ENCODE data around the gene UGT1A8. TPM values are rescaled to one million over a fixed set of nuclear protein-coding genes. Genes with fewer than 3 reads are reported as not detected.

The UGT1A8 gene
- total RNA-seq, 1 experiment from 2014 or later: not detected

- no peak for DNase-seq (ENCODE audit: low read depth)
These were observed 200.7 kb downstream of the UGT1A8 start for GRCh38 chr2:233817995-233818638.

- no peak for DNase-seq (ENCODE audit: low read depth)
These were observed 201.5 kb downstream of the UGT1A8 start for GRCh38 chr2:233818639-233819621.

- no peak for DNase-seq (ENCODE audit: low read depth)
These were observed 202.7 kb downstream of the UGT1A8 start for GRCh38 chr2:233819884-233820773.

- DNase-seq (ENCODE audit: low read depth): no peak
These were observed 203.3 kb downstream of the UGT1A8 start for GRCh38 chr2:233820774-233821105.

GRCh38 chr2:233821196-233821595, 203.8 kb downstream of the UGT1A8 start:
- DNase-seq (ENCODE audit: low read depth): no peak

GRCh38 chr2:233821709-233822100, 204.3 kb downstream of the UGT1A8 start:
- no peak for DNase-seq (ENCODE audit: low read depth)

GRCh38 chr2:233822101-233822771, 204.8 kb downstream of the UGT1A8 start:
- DNase-seq (ENCODE audit: low read depth): no peak

Other genes with a start within 250 kb of the UGT1A8 start
- gene USP40, start 50.9 kb upstream of the UGT1A8 start, total RNA-seq (2014; rRNA removed): 28.5 and 30.0 TPM in 2 replicates
- not detected in 2 replicates for gene UGT1A10, start 18.8 kb downstream of the UGT1A8 start, total RNA-seq (2014; rRNA removed)
- gene UGT1A9, start 54.3 kb downstream of the UGT1A8 start, total RNA-seq (2014; rRNA removed): not detected in 2 replicates
- not detected in 2 replicates for gene UGT1A7, start 64.3 kb downstream of the UGT1A8 start, total RNA-seq (2014; rRNA removed)
- gene UGT1A6, start 75.3 kb downstream of the UGT1A8 start, total RNA-seq (2014; rRNA removed): not detected in 2 replicates
- not detected in 2 replicates for gene UGT1A5, start 95.3 kb downstream of the UGT1A8 start, total RNA-seq (2014; rRNA removed)
- not detected in 2 replicates for gene UGT1A4, start 101.1 kb downstream of the UGT1A8 start, total RNA-seq (2014; rRNA removed)
- not detected in 2 replicates for gene UGT1A3, start 111.4 kb downstream of the UGT1A8 start, total RNA-seq (2014; rRNA removed)
- gene UGT1A1, start 142.6 kb downstream of the UGT1A8 start, total RNA-seq (2014; rRNA removed): not detected in 2 replicates
- not detected in 2 replicates for gene MROH2A, start 160.7 kb downstream of the UGT1A8 start, total RNA-seq (2014; rRNA removed)
- 123 and 124 TPM in 2 replicates for gene HJURP, start 236.9 kb downstream of the UGT1A8 start, total RNA-seq (2014; rRNA removed)